ENCODE data around the gene AHCYL2. TPM values are rescaled to one million over a fixed set of nuclear protein-coding genes. Genes with fewer than 3 reads are reported as not detected.
"Not testable (repeated sequence)": the region's sequence is repeated elsewhere in the genome, so short reads cannot be mapped to it uniquely, and the experiment has no call there.

The AHCYL2 gene
- total RNA-seq, 2 donors from 2014 or later, result 28.3 to 31.4 TPM

GRCh38 chr7:129368389-129368986 is 143.7 kb downstream of the AHCYL2 start:
- Histone ChIP-seq H3K27me3 (replicated peaks; ENCODE audit: insufficient read depth) (no peaks in the 10 kb centered on the region), H3K4me3 (no peak overlapping the region), H3K4me1 (ENCODE audit: control insufficient read depth in 1 of 2, low read depth in 2 of 2) (peaks cover 6 to 8% of the 10 kb centered on the region in 2 donors), H3K27ac (no peak overlapping the region), H3K9me3 (no peaks in the 10 kb centered on the region), H3K36me3 (no peaks in the 10 kb centered on the region)
- TF ChIP-seq CTCF (IDR thresholded peaks at IDR 0.05), result no peak
- DNase-seq (ENCODE audit: low spot score) (no peak), ATAC-seq (ENCODE audit: insufficient number of reproducible peaks, low FRiP score, low read depth) (no peak)

DNA sequence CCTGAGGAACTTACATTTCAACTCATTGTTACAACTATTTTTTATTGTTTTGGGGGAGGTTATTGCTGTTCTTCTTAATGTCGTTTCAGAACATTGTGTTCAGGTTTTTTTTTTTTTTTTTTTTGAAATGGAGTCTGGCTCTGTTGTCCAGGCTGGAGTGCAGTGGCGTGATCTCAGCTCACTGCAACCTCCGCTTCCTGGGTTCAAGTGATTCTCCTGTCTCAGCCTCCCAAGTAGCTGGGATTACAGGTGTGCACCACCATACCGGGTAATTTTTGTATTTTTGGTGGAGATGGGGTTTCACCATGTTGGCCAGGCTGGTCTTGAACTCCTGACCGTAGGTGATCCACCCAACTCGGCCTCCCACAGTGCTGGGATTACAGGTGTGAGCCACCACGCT is 144.6 kb downstream of the AHCYL2 start:
- not testable (repeated sequence) for H3K4me3 ChIP-seq; DNase-seq (ENCODE audit: low spot score); H3K27me3 ChIP-seq (replicated peaks; ENCODE audit: insufficient read depth); ATAC-seq (ENCODE audit: insufficient number of reproducible peaks, low FRiP score, low read depth); H3K27ac ChIP-seq; H3K4me1 ChIP-seq (ENCODE audit: control insufficient read depth in 1 of 2, low read depth in 2 of 2); H3K9me3 ChIP-seq; H3K36me3 ChIP-seq

DNA sequence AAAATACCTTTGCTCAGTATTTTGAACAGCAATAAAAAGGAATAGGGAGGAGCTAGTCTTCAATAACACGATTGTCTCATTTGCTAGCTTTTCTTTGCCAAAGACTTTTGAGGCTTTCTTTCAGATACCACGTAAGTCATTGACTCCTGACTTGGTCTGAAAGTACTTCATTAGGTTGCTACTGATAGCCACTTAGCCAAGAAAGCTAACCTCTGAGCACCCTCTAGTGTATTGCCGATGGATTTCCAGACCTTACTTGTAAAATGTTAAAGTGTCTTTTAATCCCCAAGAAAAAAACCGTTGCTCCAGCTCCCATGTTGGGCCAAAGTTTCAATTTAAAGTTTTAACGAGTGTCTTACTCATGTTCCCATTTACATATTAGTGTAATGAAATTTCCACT is 146.0 kb downstream of the AHCYL2 start:
- ATAC-seq (ENCODE audit: insufficient number of reproducible peaks, low FRiP score, low read depth), result no peak
- no peak overlapping the region for H3K4me3 ChIP-seq
- no peaks in the 10 kb centered on the region for H3K36me3 ChIP-seq
- DNase-seq (ENCODE audit: low spot score), result no peak
- TF ChIP-seq CTCF (IDR thresholded peaks at IDR 0.05), result no peak
- H3K4me1 ChIP-seq (ENCODE audit: control insufficient read depth in 1 of 2, low read depth in 2 of 2), result peaks cover 6 to 8% of the 10 kb centered on the region in 2 donors
- H3K27me3 ChIP-seq (replicated peaks; ENCODE audit: insufficient read depth), result no peaks in the 10 kb centered on the region
- no peaks in the 10 kb centered on the region for H3K9me3 ChIP-seq
- H3K27ac ChIP-seq, result no peak overlapping the region

GRCh38 chr7:129371487-129371886 is 146.7 kb downstream of the AHCYL2 start:
- TF ChIP-seq CTCF (IDR thresholded peaks at IDR 0.05), result no peak
- H3K4me3 ChIP-seq, result no peak overlapping the region
- ATAC-seq (ENCODE audit: insufficient number of reproducible peaks, low FRiP score, low read depth), result no peak
- H3K36me3 ChIP-seq, result no peaks in the 10 kb centered on the region
- peaks cover 6 to 8% of the 10 kb centered on the region in 2 donors for H3K4me1 ChIP-seq (ENCODE audit: control insufficient read depth in 1 of 2, low read depth in 2 of 2)
- H3K27me3 ChIP-seq (replicated peaks; ENCODE audit: insufficient read depth), result no peaks in the 10 kb centered on the region
- no peaks in the 10 kb centered on the region for H3K9me3 ChIP-seq
- DNase-seq (ENCODE audit: low spot score), result no peak
- no peak overlapping the region for H3K27ac ChIP-seq

DNA sequence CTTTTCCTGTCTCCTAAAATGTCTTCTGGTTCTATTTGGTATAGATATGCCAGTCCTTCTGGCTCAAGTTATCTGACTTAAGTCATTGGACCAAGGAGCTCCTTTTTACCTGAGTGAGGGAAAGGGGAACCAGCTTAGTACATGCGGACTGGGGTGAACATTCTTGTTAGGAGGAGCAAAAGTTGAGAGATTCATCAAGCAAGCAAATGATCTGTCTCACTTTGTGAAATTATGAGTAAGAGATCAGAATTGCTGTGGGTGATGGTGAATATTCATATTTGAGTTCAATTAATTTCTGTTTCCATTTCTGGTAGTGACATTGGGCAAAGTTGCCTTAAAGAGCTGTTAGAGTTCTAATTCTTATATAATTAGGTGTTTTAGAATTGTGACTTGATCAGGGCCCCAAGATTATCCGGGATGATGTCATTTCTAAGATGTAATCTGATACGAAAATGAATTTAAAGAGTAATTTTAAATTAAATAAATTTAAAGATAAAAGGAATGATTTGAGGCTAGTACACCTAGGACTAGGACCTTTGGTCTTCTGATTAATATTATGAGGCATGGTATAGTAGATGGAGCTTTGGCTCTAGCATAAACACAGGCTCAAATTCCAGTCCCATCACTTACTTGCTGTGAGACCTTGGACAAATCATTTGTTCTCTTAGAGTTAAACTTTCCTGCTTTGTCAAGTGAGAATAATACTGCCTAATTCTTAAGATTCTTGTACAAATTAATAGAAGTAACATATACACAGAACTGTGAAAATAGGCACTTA is 149.0 kb downstream of the AHCYL2 start:
- H3K4me1 ChIP-seq (ENCODE audit: control insufficient read depth in 1 of 2, low read depth in 2 of 2), result no peaks in the 10 kb centered on the region
- no peak for DNase-seq (ENCODE audit: low spot score)

More for the DNA sequence above, 149.0 kb downstream of the AHCYL2 start:
- Histone ChIP-seq H3K27me3 (replicated peaks; ENCODE audit: insufficient read depth) (no peaks in the 10 kb centered on the region), H3K4me3 (no peak overlapping the region), H3K9me3 (no peaks in the 10 kb centered on the region), H3K36me3 (no peaks in the 10 kb centered on the region), H3K27ac (no peak overlapping the region)
- TF ChIP-seq CTCF (IDR thresholded peaks at IDR 0.05), result no peak
- no peak for ATAC-seq (ENCODE audit: insufficient number of reproducible peaks, low FRiP score, low read depth)

Measured in thoracic aorta (tissue), 2 donors.